ENCODE results near the gene NRXN3. TPM values are rescaled to one million over a fixed set of nuclear protein-coding genes. Genes with fewer than 3 reads are reported as not detected.
A peak's percentile ranks its signal among the peaks of the same experiment; 100 is the strongest.
"Not testable (repeated sequence)": the region's sequence is repeated elsewhere in the genome, so short reads cannot be mapped to it uniquely, and the experiment has no call there.

Gene NRXN3
- total RNA-seq, 1 experiment from 2014 or later, result 0.59 TPM

- peak; percentile 0 for DNase-seq (ENCODE audit: low spot score)
Measured at GRCh38 chr14:78403278-78403815, 233.2 kb downstream of the NRXN3 start.

- no peak for DNase-seq (ENCODE audit: low spot score)
Measured at GRCh38 chr14:78405079-78405856, 235.1 kb downstream of the NRXN3 start.

GRCh38 chr14:78412475-78412874, 242.3 kb downstream of the NRXN3 start:
- no peak for DNase-seq (ENCODE audit: low spot score)

- no peak for DNase-seq (ENCODE audit: low spot score)
Measured at GRCh38 chr14:78414172-78414571, 244.0 kb downstream of the NRXN3 start.

GRCh38 chr14:78417532-78417931, 247.4 kb downstream of the NRXN3 start:
- DNase-seq (ENCODE audit: low spot score), result no peak

GRCh38 chr14:78424311-78424710, 254.1 kb downstream of the NRXN3 start:
- no peak for DNase-seq (ENCODE audit: low spot score)

- DNase-seq (ENCODE audit: low spot score), result no peak
Measured at GRCh38 chr14:78425330-78425729, 255.2 kb downstream of the NRXN3 start.

GRCh38 chr14:78425782-78426181, 255.6 kb downstream of the NRXN3 start:
- no peak for DNase-seq (ENCODE audit: low spot score)

GRCh38 chr14:78432046-78432445, 261.9 kb downstream of the NRXN3 start:
- no peak for DNase-seq (ENCODE audit: low spot score)

- DNase-seq (ENCODE audit: low spot score), result not testable (repeated sequence)
Measured at GRCh38 chr14:78437448-78437847, 267.3 kb downstream of the NRXN3 start.

- no peak for DNase-seq (ENCODE audit: low spot score)
Measured at GRCh38 chr14:78440356-78440894, 270.3 kb downstream of the NRXN3 start.

- no peak for DNase-seq (ENCODE audit: low spot score)
Measured at GRCh38 chr14:78443834-78444233, 273.7 kb downstream of the NRXN3 start.

- no peak for DNase-seq (ENCODE audit: low spot score)
Measured at GRCh38 chr14:78445275-78445674, 275.1 kb downstream of the NRXN3 start.

GRCh38 chr14:78446807-78447206, 276.6 kb downstream of the NRXN3 start:
- no peak for DNase-seq (ENCODE audit: low spot score)

GRCh38 chr14:78448164-78449094, 278.3 kb downstream of the NRXN3 start:
- DNase-seq (ENCODE audit: low spot score), result peak; percentile 12

GRCh38 chr14:78450669-78451318, 280.6 kb downstream of the NRXN3 start:
- DNase-seq (ENCODE audit: low spot score), result no peak

GRCh38 chr14:78451319-78451695, 281.1 kb downstream of the NRXN3 start:
- no peak for DNase-seq (ENCODE audit: low spot score)

- DNase-seq (ENCODE audit: low spot score), result no peak
Measured at GRCh38 chr14:78455896-78456435, 285.8 kb downstream of the NRXN3 start.

GRCh38 chr14:78469947-78470346, 299.8 kb downstream of the NRXN3 start:
- no peak for DNase-seq (ENCODE audit: low spot score)

- DNase-seq (ENCODE audit: low spot score), result no peak
Measured at GRCh38 chr14:78479127-78479780, 309.1 kb downstream of the NRXN3 start.

GRCh38 chr14:78484028-78484427, 313.9 kb downstream of the NRXN3 start:
- no peak for DNase-seq (ENCODE audit: low spot score)

Measured in A172 (cell line).